SK-N-MC (cell line): ENCODE data around the gene CACNA1C.

Experiments
- DNase-seq: peaks from one replicate; pipeline ENCODE4 v3.0.0-alpha.2; 2011; ENCODE audit warnings: low read depth, low spot score
- H3K27ac ChIP-seq: fragments of 200-600 bp; sonication (generic); 2 replicates; pipeline ENCODE4 v1.5.1; 2016; ENCODE audit warnings: mixed run types
- H3K36me3 ChIP-seq: fragments of 200-600 bp; sonication (generic); 2 replicates; pipeline ENCODE4 v1.6.1; 2017; ENCODE audit warnings: antibody characterized with exemption, low read length, mixed read lengths; ENCODE audit not compliant: insufficient read depth
- H3K4me3 ChIP-seq: fragments of 200-600 bp; sonication (generic); 2 replicates; pipeline ENCODE4 v1.5.1; 2016
- H3K9ac ChIP-seq: fragments of 200-600 bp; sonication (generic); 2 replicates; pipeline ENCODE4 v1.8.0; 2017; ENCODE audit warnings: mixed run types, mixed read lengths; ENCODE audit not compliant: insufficient read length
- H3K9me3 ChIP-seq: fragments of 200-600 bp; sonication (generic); 2 replicates; pipeline ENCODE4 v1.6.1; 2017; ENCODE audit warnings: low read depth, mild to moderate bottlenecking, antibody characterized with exemption, low read length, moderate library complexity, mixed read lengths
- EZH2 ChIP-seq: fragments of 200-600 bp; sonication (generic); IDR thresholded peaks from one replicate; pipeline ENCODE4 v1.6.1; 2017; ENCODE audit warnings: antibody characterized with exemption
- FOXP2 ChIP-seq: optimal IDR thresholded peaks from 2 replicates; pipeline ENCODE3; 2011; ENCODE audit warnings: mild to moderate bottlenecking, moderate library complexity; ENCODE audit not compliant: insufficient read depth; ENCODE audit errors: extremely low read length, control extremely low read depth
- POLR2AphosphoS5 ChIP-seq: IDR thresholded peaks from 2 replicates; pipeline ENCODE4 v1.6.1; 2012; ENCODE audit warnings: mild to moderate bottlenecking, low read depth, low read length, borderline replicate concordance

The CACNA1C gene

GRCh38 chr12:2552000-2552756 lies 499.4 kb downstream of the CACNA1C start:
- H3K9me3 ChIP-seq: no peaks in the 10 kb centered on the region
- no peak overlapping the region for H3K4me3 ChIP-seq
- no peak overlapping the region for H3K9ac ChIP-seq
- TF ChIP-seq FOXP2: no peak
- TF ChIP-seq EZH2: no peak
- no peak for TF ChIP-seq POLR2AphosphoS5
- no peak overlapping the region for H3K27ac ChIP-seq
- no peaks in the 10 kb centered on the region for H3K36me3 ChIP-seq
- no peak for DNase-seq

DNA sequence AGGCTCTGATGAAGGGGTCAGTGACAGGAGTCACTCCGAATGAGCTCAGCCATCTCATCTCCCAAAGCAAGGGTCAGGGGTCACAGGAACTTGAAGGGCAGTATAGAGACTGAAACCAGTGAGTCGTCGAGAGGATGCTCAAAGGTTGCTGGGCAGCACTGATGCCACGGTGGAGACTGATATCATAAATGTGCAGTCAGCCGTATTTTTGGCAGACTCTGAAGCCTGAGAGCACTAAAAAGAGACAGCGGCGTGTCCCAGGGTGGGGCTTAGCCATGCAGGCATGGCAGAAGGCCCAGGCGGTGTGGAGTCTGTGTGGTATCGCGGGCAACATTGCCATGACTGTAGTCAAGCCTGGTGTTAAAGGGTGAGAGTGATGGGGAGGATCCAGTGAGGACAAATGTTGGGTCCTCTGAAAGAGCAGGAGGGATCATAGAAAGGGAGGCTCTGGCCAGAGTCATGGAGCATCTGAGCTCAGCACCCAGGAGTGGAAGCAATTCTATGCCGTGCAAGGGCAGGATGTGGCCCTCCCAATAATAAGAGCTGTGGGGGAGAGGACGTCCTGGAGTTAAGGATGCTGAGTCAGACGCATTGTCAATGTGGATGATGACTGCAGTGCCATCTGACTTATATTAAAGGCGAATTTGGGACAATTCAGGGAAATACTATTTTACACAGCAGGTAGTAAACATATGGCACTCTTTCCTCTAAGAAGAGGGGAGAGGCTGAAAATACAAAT lies 500.8 kb downstream of the CACNA1C start:
- TF ChIP-seq POLR2AphosphoS5 (no peak), FOXP2 (no peak), EZH2 (no peak)
- no peaks in the 10 kb centered on the region for H3K36me3 ChIP-seq

GRCh38 chr12:2555487-2556082 lies 502.8 kb downstream of the CACNA1C start:
- no peaks in the 10 kb centered on the region for H3K36me3 ChIP-seq
- no peak overlapping the region for H3K9ac ChIP-seq
- H3K9me3 ChIP-seq: no peaks in the 10 kb centered on the region
- H3K4me3 ChIP-seq: no peak overlapping the region
- no peak for DNase-seq
- H3K27ac ChIP-seq: no peak overlapping the region
- no peak for TF ChIP-seq EZH2
- no peak for TF ChIP-seq FOXP2
- TF ChIP-seq POLR2AphosphoS5: no peak

More for the DNA sequence above, 500.8 kb downstream of the CACNA1C start:
- DNase-seq: no peak
- H3K9ac ChIP-seq: no peak overlapping the region
- H3K9me3 ChIP-seq: no peaks in the 10 kb centered on the region
- H3K4me3 ChIP-seq: no peak overlapping the region
- H3K27ac ChIP-seq: no peak overlapping the region

DNA sequence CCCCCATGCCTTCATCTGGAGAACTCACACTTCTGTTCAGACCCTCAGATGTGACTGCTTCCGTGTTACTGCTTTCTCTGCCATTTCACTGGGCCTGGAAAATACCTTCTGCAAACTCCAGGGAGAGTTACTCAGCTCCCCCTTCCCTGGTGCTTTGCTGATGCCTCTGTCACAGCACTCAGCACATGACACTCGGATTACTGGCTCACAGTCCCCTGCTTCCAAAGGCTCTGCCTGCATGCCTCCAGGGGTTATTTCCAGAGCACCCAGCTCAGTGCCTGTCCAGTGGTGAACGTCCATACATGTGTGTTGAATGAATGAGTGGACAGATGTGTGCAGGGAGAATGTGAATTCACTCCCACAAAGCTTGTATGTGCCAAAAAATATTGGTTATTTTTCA lies 504.8 kb downstream of the CACNA1C start:
- TF ChIP-seq EZH2: no peak
- TF ChIP-seq FOXP2: no peak
- no peak for TF ChIP-seq POLR2AphosphoS5
- Histone ChIP-seq H3K36me3 (no peaks in the 10 kb centered on the region), H3K9me3 (no peaks in the 10 kb centered on the region), H3K4me3 (no peak overlapping the region), H3K9ac (no peak overlapping the region), H3K27ac (no peak overlapping the region)
- DNase-seq: no peak

GRCh38 chr12:2559931-2560330 lies 507.1 kb downstream of the CACNA1C start:
- no peak overlapping the region for H3K4me3 ChIP-seq
- DNase-seq: no peak
- TF ChIP-seq POLR2AphosphoS5 (no peak), FOXP2 (no peak), EZH2 (no peak)
- H3K36me3 ChIP-seq: no peaks in the 10 kb centered on the region
- no peak overlapping the region for H3K9ac ChIP-seq
- H3K9me3 ChIP-seq: no peaks in the 10 kb centered on the region
- H3K27ac ChIP-seq: no peak overlapping the region

- no peak for TF ChIP-seq FOXP2
- TF ChIP-seq POLR2AphosphoS5: no peak
- no peak for TF ChIP-seq EZH2
- H3K9me3 ChIP-seq: no peaks in the 10 kb centered on the region
These were observed 507.6 kb downstream of the CACNA1C start for GRCh38 chr12:2560356-2560755.

GRCh38 chr12:2561367-2561766 lies 508.6 kb downstream of the CACNA1C start:
- Histone ChIP-seq H3K9me3 (no peaks in the 10 kb centered on the region), H3K27ac (no peak overlapping the region), H3K4me3 (no peak overlapping the region), H3K36me3 (no peaks in the 10 kb centered on the region), H3K9ac (no peak overlapping the region)
- no peak for TF ChIP-seq FOXP2
- TF ChIP-seq EZH2: no peak
- TF ChIP-seq POLR2AphosphoS5: no peak
- DNase-seq: no peak

More at GRCh38 chr12:2560356-2560755, 507.6 kb downstream of the CACNA1C start:
- Histone ChIP-seq H3K9ac (no peak overlapping the region), H3K4me3 (no peak overlapping the region), H3K36me3 (no peaks in the 10 kb centered on the region), H3K27ac (no peak overlapping the region)
- no peak for DNase-seq

DNA sequence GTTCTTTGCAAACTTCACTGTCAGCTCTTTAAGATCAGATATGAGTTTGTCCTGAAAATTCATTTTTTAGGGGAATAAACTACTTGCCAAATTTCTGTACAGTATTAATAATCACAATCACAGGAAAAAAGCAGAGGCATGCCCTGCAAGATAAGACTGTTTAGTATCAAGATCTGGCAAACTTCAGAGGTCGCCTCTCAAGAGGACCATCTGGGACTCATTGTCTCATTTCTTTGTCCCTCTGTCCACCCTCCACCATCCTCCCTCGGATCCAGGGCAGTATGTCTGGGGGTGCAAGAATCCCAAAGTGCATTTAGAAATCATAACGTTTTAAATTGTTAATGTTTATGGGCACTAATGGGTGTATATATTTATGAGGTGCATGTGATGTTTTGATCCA lies 509.6 kb downstream of the CACNA1C start:
- H3K4me3 ChIP-seq: no peak overlapping the region
- DNase-seq: no peak
- H3K9me3 ChIP-seq: no peaks in the 10 kb centered on the region
- no peak overlapping the region for H3K27ac ChIP-seq
- no peak overlapping the region for H3K9ac ChIP-seq
- TF ChIP-seq POLR2AphosphoS5 (no peak), FOXP2 (no peak), EZH2 (no peak)
- H3K36me3 ChIP-seq: no peaks in the 10 kb centered on the region
